T-cell (primary cell): Measurements from ENCODE around the gene CEACAM5. TPM values are rescaled to one million over a fixed set of nuclear protein-coding genes. Genes with fewer than 3 reads are reported as not detected.

Experiments used
- ATAC-seq, 4 experiments: fragments of 200-7000 bp in 3 of 4; fragments of 150-1000 bp in 1 of 4; cut with Tn5 transposase; replicated peaks in 1 of 4; 1 replicate in 3 of 4; 2 replicates in 1 of 4; pipeline ENCODE4 v1.10.0; 2021; ENCODE audit warnings: moderate library complexity in 3 of 4, mild to moderate bottlenecking in 2 of 4, moderate number of reproducible peaks in 1 of 4
- CTCF ChIA-PET, 2 donors: fragments of 300-600 bp; sonication (Branson Sonifier 250); formaldehyde crosslinking; loops; one replicate each; lab custom pipeline; 2022; ENCODE audit warnings: antibody characterized with exemption in 2 of 2; lab: Charles Lee
- POLR2A ChIA-PET, 2 donors: fragments of 300-600 bp; sonication (Branson Sonifier 250); formaldehyde crosslinking; loops; one replicate each; lab custom pipeline; 2022; ENCODE audit warnings: antibody characterized with exemption in 2 of 2; lab: Charles Lee
- DNase-seq, 35 experiments: peaks; one replicate each; pipeline versions ENCODE4 v3.0.0 to v3.0.0-alpha.2; 2013 to 2023
- H3K27ac ChIP-seq: one replicate; pipeline ENCODE4 v1.5.1; 2013; ENCODE audit warnings: low read length
- H3K27me3 ChIP-seq, 2 experiments: replicated peaks in 1 of 2; 1 replicate in 1 of 2; 2 replicates in 1 of 2; pipeline versions ENCODE4 v1.6.1 to v1.7.0; 2013; ENCODE audit warnings: low read length in 1 of 2, mixed read lengths in 1 of 2; ENCODE audit not compliant: control insufficient read depth in 2 of 2, insufficient read depth in 2 of 2; ENCODE audit errors: extremely low read depth in 1 of 2
- H3K36me3 ChIP-seq, 2 donors: 1 replicate in 1 of 2; 2 replicates in 1 of 2; pipeline versions ENCODE4 v1.6.1 to v1.7.0; 2013; ENCODE audit warnings: low read length in 1 of 2; ENCODE audit not compliant: control insufficient read depth in 2 of 2, insufficient read depth in 1 of 2; ENCODE audit errors: extremely low read depth in 1 of 2
- H3K4me1 ChIP-seq, 2 experiments: 1 replicate in 1 of 2; 2 replicates in 1 of 2; pipeline versions ENCODE4 v1.6.1 to v1.7.0; 2013; ENCODE audit warnings: low read length in 2 of 2, mixed read lengths in 1 of 2; ENCODE audit not compliant: insufficient read depth in 2 of 2, control insufficient read depth in 1 of 2; ENCODE audit errors: extremely low read depth in 1 of 2
- H3K4me3 ChIP-seq, 2 donors: 1 replicate in 1 of 2; 2 replicates in 1 of 2; pipeline versions ENCODE4 v1.5.1 to v1.7.0; 2013; ENCODE audit warnings: mild to moderate bottlenecking in 2 of 2, low read length in 1 of 2, moderate library complexity in 1 of 2; ENCODE audit not compliant: control insufficient read depth in 1 of 2; ENCODE audit errors: extremely low read depth in 1 of 2
- H3K9me3 ChIP-seq: 2 replicates; pipeline ENCODE4 v1.7.0; 2013
- H3K27ac Mint-ChIP-seq, 2 donors: one replicate each; pipeline ENCODE4 v1.8.0; 2020 to 2021; ENCODE audit warnings: mild to moderate bottlenecking in 2 of 2, mixed read lengths in 2 of 2
- H3K27me3 Mint-ChIP-seq, 2 donors: one replicate each; pipeline ENCODE4 v1.8.0; 2021 to 2022; ENCODE audit warnings: mixed read lengths in 2 of 2
- H3K36me3 Mint-ChIP-seq: one replicate; pipeline ENCODE4 v1.8.0; 2021; ENCODE audit warnings: mixed read lengths
- H3K4me1 Mint-ChIP-seq, 3 donors: one replicate each; pipeline ENCODE4 v1.8.0; 2020 to 2022; ENCODE audit warnings: mixed read lengths in 3 of 3, mild to moderate bottlenecking in 1 of 3
- H3K4me3 Mint-ChIP-seq, 3 donors: one replicate each; pipeline ENCODE4 v1.8.0; 2020 to 2022; ENCODE audit warnings: mild to moderate bottlenecking in 3 of 3, mixed read lengths in 3 of 3, moderate library complexity in 3 of 3
- H3K9me3 Mint-ChIP-seq, 3 donors: one replicate each; pipeline ENCODE4 v1.8.0; 2020 to 2022; ENCODE audit warnings: mixed read lengths in 3 of 3
- WGBS: methylation state at CpG from one replicate; pipeline ENCODE4 v1.1.5; 2013; ENCODE audit warnings: missing lambda C conversion rate; ENCODE audit not compliant: insufficient coverage; 5-methylcytosine and 5-hydroxymethylcytosine counted together
- total RNA-seq, 35 experiments: library from RNA in 6 of 35; stranded (reverse) in 6 of 35; fragments of 120-200 nt in 1 of 35; gene quantifications; one replicate each; pipeline versions ENCODE4 v1.2.1 to v1.2.4 and lab custom pipeline; 2013 to 2026

CEACAM5 gene
- total RNA-seq, 5 donors from 2014 or later (not counting 1 experiment from before 2014, with no cell fraction given), result 0.61 to 1.3 (median 1.0) TPM; not detected in 2

DNA sequence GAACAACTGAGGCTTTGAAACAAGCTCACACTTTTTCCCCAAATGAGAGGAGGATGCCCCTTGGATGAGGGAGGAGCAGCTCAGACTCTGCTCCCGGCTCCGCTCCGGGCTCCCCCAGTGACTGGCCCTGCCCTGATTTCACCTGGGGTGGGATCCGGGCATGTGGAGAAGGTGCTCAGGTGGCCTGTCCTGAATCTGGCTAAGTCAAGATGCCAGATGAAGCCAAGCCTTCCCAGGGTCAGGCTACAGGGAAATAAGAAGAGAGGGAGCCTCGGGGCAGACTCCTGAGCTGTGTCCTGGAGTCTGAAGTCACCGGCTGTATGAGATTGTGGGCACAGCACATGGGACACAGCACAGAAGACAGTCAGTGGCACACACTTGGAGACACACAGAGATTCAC lies 10.3 kb downstream of the CEACAM5 start:
- Mint-ChIP-seq H3K36me3 (no peaks in the 10 kb centered on the region), H3K27ac (no peak overlapping the region), H3K27me3 (peaks cover 16 to 55% of the 10 kb centered on the region in 2 donors), H3K4me3 (no peak overlapping the region), H3K9me3 (no peaks in the 10 kb centered on the region), H3K4me1 (no peaks in the 10 kb centered on the region)
- H3K36me3 ChIP-seq, result no peaks in the 10 kb centered on the region
- H3K27ac ChIP-seq, result no peak overlapping the region
- H3K9me3 ChIP-seq, result no peaks in the 10 kb centered on the region
- ChIA-PET POLR2A (interaction anchor here in 1 of 2 donors (0.6 kb wide), 1 partner anchor 242 kb away, joined by 3 read pairs; no protein-coding TSS in a partner anchor), CTCF (no interaction called here)
- H3K4me1 ChIP-seq, result no peaks in the 10 kb centered on the region
- no peak overlapping the region for H3K4me3 ChIP-seq
- WGBS, result 68% methylated on average over 5 of the region's 6 CpGs
- DNase-seq (no peak), ATAC-seq (no peak)
- peaks cover 0 to 57% of the 10 kb centered on the region in 2 experiments for H3K27me3 ChIP-seq

DNA sequence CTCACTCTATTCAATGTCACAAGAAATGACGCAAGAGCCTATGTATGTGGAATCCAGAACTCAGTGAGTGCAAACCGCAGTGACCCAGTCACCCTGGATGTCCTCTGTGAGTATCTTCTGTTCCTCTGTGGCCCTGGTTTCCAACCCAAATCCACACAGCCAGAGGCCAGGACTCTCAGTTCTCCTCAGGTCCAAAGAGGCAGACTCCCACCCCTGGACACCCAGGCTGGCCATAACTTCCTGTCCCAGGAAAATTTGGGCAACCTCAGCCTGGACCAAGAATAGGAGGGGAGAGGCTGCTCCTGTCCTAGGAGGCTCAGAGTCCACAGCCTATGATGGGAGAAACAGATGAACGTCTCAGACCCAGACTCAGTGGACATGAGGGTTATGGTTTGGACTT lies 11.7 kb downstream of the CEACAM5 start:
- POLR2A ChIA-PET, result no interaction called here
- H3K27me3 Mint-ChIP-seq, result peaks cover 16 to 50% of the 10 kb centered on the region in 2 donors
- ATAC-seq (no peak), DNase-seq (no peak)
- Histone ChIP-seq H3K36me3 (no peaks in the 10 kb centered on the region), H3K4me3 (no peak overlapping the region), H3K4me1 (no peaks in the 10 kb centered on the region), H3K27me3 (peaks cover 0 to 50% of the 10 kb centered on the region in 2 experiments), H3K27ac (no peak overlapping the region), H3K9me3 (no peaks in the 10 kb centered on the region)
- H3K4me1 Mint-ChIP-seq, result no peaks in the 10 kb centered on the region
- CTCF ChIA-PET, result no interaction called here
- 81% methylated on average over 3 of the region's 3 CpGs for WGBS
- no peaks in the 10 kb centered on the region for H3K9me3 Mint-ChIP-seq
- no peaks in the 10 kb centered on the region for H3K36me3 Mint-ChIP-seq
- no peak overlapping the region for H3K27ac Mint-ChIP-seq
- H3K4me3 Mint-ChIP-seq, result no peak overlapping the region

DNA sequence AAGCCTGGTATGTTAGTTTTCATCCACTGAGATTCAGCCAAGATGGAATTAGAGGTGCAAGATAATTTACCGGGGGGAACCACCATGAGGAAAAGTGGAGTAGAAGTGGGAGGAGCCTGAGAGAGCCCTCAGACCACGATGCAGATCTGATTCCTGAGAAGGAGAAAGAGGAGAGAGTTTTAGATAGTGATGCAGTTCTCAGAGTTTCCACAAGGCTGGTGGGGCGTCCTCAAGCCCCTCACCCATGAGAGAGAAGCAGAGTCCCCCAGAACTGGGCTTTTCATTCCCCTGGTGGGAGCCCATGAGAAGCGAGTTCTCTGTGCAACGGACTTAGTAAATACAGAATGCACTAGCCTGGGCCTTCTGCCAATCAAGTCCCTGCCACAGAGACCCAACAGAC lies 18.1 kb downstream of the CEACAM5 start:
- Mint-ChIP-seq H3K9me3 (no peaks in the 10 kb centered on the region), H3K27me3 (peaks cover 32 to 33% of the 10 kb centered on the region in 2 donors), H3K4me3 (no peak overlapping the region), H3K36me3 (no peaks in the 10 kb centered on the region), H3K4me1 (no peaks in the 10 kb centered on the region), H3K27ac (no peak overlapping the region)
- CTCF ChIA-PET, result no interaction called here
- Histone ChIP-seq H3K27ac (no peak overlapping the region), H3K4me3 (no peak overlapping the region), H3K27me3 (peaks cover 3 to 5% of the 10 kb centered on the region in 2 experiments), H3K36me3 (no peaks in the 10 kb centered on the region), H3K9me3 (no peaks in the 10 kb centered on the region), H3K4me1 (no peaks in the 10 kb centered on the region)
- WGBS, result 33% methylated on average over 3 of the region's 5 CpGs
- DNase-seq, result no peak
- no peak for ATAC-seq
- POLR2A ChIA-PET, result no interaction called here

DNA sequence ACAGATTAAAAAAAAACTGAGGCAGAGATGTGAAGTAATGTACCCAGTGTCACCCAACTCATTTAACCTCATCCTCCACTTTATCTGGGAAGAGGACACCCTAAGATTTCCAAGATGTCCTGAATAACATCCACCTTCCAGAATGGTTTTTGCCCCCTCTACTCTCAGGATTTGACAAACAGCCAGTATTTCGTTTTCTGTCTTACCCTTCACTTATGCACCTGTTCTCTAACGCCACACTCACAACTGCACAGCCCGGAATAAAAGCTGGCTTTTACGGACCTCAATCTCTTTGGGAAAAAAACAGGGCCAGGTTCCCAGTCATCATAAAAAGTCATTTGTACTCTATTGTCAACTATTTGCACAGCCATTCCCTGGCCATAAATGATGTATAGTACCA lies 25.7 kb downstream of the CEACAM5 start:
- Mint-ChIP-seq H3K9me3 (no peaks in the 10 kb centered on the region), H3K4me3 (no peak overlapping the region), H3K36me3 (no peaks in the 10 kb centered on the region), H3K27ac (no peak overlapping the region), H3K27me3 (peaks cover 27 to 28% of the 10 kb centered on the region in 2 donors), H3K4me1 (peaks cover 4 to 12% (median 5%) of the 10 kb centered on the region in 3 donors)
- no peak overlapping the region for H3K4me3 ChIP-seq
- no peak overlapping the region for H3K27ac ChIP-seq
- WGBS, result 75% methylated on average over 2 of the region's 4 CpGs
- DNase-seq (no peak), ATAC-seq (no peak)
- ChIA-PET CTCF (interaction anchor here in 1 of 2 donors (0.6 kb wide), 1 partner anchor 121 kb away, joined by 3 read pairs; no protein-coding TSS in a partner anchor), POLR2A (no interaction called here)
- H3K9me3 ChIP-seq, result no peaks in the 10 kb centered on the region
- peaks cover 0 to 2% of the 10 kb centered on the region in 2 experiments for H3K4me1 ChIP-seq
- H3K36me3 ChIP-seq, result no peaks in the 10 kb centered on the region
- H3K27me3 ChIP-seq, result peaks cover 0 to 3% of the 10 kb centered on the region in 2 experiments

DNA sequence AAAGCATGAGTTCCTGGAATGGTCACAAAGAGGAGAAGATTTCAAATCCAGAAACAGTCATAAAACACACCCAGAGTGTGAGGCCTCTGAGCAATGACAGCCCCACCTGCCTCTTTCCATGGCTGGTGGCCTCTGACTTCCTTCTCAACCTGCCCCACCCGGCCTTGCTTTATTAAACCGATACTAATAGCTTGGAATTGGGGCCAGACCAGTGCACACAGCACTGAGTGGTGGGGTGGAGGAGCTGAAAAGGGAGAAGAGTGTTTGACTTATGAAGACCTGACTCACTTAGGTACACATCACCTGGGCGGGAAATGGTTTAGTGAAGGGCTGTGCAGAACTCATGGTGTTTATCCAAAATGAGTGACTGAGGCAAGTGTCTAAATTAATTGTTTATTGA lies 26.2 kb downstream of the CEACAM5 start:
- H3K27me3 ChIP-seq, result peaks cover 0 to 3% of the 10 kb centered on the region in 2 experiments
- H3K4me1 Mint-ChIP-seq, result peaks cover 4 to 12% (median 5%) of the 10 kb centered on the region in 3 donors
- DNase-seq, result no peak
- H3K9me3 ChIP-seq, result no peaks in the 10 kb centered on the region
- H3K4me3 ChIP-seq, result no peak overlapping the region
- ChIA-PET CTCF (interaction anchor here in 1 of 2 donors (0.6 kb wide), 1 partner anchor 120 kb away, joined by 3 read pairs; no protein-coding TSS in a partner anchor), POLR2A (no interaction called here)
- peaks cover 26 to 27% of the 10 kb centered on the region in 2 donors for H3K27me3 Mint-ChIP-seq
- H3K4me3 Mint-ChIP-seq, result no peak overlapping the region
- no peaks in the 10 kb centered on the region for H3K36me3 ChIP-seq
- peaks cover 0 to 2% of the 10 kb centered on the region in 2 experiments for H3K4me1 ChIP-seq
- WGBS, result 100% methylated on average over 1 of the region's 3 CpGs
- H3K27ac Mint-ChIP-seq, result no peak overlapping the region
- no peaks in the 10 kb centered on the region for H3K9me3 Mint-ChIP-seq
- ATAC-seq, result no peak
- H3K36me3 Mint-ChIP-seq, result no peaks in the 10 kb centered on the region
- no peak overlapping the region for H3K27ac ChIP-seq

DNA sequence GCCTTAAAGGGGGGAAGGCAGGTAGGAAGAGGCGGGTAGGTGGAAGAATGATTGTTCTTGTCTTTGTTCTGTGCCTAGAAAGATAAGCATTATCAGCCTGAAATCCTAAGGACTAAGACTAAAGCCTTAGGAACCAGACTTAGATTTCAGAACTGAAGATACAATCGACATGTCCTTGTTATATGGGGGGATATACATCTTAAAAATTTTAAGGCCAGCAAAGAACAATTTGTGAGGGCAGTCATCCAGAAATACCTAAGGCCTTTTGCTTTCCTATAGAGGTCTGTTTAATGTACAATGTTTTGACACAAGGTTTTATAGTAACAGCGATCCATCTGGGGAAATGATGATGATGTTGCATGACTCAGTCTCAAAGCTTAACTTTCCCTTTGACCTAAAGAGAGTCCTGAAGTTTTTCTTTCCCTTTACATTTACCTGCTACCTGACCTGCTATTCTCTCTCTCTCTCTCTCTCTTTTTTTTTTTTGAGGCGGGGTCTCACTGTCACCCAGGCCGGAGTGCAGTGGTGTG lies 26.7 kb downstream of the CEACAM5 start:
- no peak for ATAC-seq
- Histone ChIP-seq H3K27ac (no peak overlapping the region), H3K36me3 (no peaks in the 10 kb centered on the region), H3K9me3 (no peaks in the 10 kb centered on the region), H3K27me3 (peaks cover 0 to 3% of the 10 kb centered on the region in 2 experiments), H3K4me3 (no peak overlapping the region), H3K4me1 (peaks cover 0 to 2% of the 10 kb centered on the region in 2 experiments)
- H3K27ac Mint-ChIP-seq, result no peak overlapping the region
- POLR2A ChIA-PET, result no interaction called here
- peaks cover 5 to 17% (median 7%) of the 10 kb centered on the region in 3 donors for H3K4me1 Mint-ChIP-seq
- H3K4me3 Mint-ChIP-seq, result no peak overlapping the region
- no peak for DNase-seq
- WGBS, result 33% methylated on average over 1 of the region's 5 CpGs
- CTCF ChIA-PET, result no interaction called here
- no peaks in the 10 kb centered on the region for H3K36me3 Mint-ChIP-seq
- H3K27me3 Mint-ChIP-seq, result peaks cover 26 to 27% of the 10 kb centered on the region in 2 donors
- H3K9me3 Mint-ChIP-seq, result no peaks in the 10 kb centered on the region
